GM12874 (cell line): ENCODE results near the gene ARFGEF3.

Experiments used
- TF ChIP-seq, protein P1 (sequence below): IDR thresholded peaks from 2 replicates; pipeline ENCODE4 v1.5.1; 2011; ENCODE audit warnings: low read depth, mild to moderate bottlenecking, control low read depth, low read length, moderate library complexity; ENCODE audit not compliant: insufficient read depth

Gene ARFGEF3

DNA sequence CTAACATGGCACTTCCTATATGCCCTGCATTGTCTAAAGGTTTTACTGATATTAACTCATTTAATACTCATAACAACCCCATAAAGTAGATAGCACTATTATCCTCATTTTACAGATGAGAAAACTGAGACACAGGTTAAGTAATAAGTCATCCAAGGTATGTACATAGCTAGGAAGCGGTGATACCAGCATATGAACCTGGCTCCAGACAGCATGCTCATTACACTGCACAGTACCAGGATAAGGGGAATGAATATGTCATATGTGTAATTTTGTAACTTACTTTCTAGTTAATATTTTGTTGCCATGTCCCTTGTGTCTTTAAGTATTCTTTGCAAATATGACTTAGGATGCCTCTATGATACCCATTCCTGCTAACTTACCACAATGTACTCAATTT, 109.7 kb downstream of the ARFGEF3 start:
- TF ChIP-seq, protein P1, sequence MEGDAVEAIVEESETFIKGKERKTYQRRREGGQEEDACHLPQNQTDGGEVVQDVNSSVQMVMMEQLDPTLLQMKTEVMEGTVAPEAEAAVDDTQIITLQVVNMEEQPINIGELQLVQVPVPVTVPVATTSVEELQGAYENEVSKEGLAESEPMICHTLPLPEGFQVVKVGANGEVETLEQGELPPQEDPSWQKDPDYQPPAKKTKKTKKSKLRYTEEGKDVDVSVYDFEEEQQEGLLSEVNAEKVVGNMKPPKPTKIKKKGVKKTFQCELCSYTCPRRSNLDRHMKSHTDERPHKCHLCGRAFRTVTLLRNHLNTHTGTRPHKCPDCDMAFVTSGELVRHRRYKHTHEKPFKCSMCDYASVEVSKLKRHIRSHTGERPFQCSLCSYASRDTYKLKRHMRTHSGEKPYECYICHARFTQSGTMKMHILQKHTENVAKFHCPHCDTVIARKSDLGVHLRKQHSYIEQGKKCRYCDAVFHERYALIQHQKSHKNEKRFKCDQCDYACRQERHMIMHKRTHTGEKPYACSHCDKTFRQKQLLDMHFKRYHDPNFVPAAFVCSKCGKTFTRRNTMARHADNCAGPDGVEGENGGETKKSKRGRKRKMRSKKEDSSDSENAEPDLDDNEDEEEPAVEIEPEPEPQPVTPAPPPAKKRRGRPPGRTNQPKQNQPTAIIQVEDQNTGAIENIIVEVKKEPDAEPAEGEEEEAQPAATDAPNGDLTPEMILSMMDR: no peak

DNA sequence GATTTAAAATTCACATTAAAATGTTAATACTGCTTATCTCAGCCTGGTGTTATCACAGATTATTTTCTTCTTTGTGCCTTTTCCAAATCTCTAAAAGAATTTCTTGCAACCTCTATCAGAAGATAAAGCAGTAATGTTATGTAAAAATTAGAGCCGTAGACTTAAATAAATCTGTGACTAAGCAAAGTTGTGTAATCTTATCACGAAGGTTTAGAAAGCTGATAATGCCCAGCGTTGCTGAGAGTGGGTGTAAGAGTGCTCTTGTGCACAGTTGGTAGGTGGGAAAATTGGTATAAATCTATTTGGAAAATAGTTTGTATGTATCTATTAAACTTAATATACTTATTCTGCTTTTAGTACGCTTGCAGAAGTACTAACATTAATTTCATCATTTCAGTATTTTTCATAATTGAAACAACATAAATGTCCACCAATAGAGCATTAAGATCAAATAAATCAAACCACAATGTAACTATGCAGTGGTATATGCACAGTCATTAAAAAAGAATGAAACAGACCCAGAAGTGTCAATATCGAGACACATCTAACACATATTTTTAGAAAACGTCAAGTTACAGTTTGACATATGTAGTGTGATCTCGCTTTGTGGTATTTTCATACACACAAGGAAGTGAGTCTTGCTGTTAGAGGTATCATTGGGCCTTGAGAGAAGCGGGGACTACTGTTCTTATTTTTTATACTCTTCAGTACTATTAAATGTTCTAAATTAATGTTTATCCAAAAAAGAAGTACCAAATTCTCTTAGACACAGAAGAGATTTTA, 111.0 kb downstream of the ARFGEF3 start:
- TF ChIP-seq, protein P1: no peak

DNA sequence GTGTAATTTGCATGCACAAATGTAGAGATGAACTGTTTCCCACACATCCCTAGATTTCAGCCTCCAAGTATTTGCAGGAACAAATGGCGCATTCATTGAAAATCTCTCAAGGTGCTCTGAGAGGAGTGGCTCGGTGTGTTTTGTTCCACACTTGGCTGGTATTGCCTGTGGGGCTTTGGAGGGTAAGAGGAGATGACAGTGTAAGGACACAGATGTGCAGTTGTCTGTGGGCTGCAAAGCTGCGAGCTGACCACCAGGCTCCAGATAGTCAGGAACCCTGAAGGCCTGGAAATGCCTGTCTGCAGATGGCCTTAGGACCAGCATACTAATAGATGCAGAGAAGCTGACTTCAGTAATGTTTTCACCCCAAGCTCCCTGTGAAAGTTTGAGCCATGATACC, 114.2 kb downstream of the ARFGEF3 start:
- TF ChIP-seq, protein P1: no peak

DNA sequence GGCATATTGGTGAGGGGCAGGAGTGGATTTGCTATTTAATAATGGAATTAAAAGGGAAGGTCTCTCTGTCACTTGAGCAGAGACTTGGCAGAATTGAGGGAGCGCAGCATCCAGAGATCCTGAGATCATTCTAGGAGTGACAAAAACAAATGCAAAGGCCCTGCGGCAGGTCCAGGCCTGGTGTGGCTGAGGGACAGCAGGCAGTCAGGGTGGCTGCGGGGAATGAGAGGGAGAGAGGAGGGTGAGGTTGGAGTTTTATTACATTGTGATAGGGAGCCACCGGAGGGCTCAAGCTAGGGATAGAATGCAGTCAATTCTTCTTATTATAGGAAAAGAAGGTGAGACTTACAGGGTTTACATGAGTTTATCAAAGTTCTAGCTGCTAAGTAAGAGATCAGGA, 116.1 kb downstream of the ARFGEF3 start:
- TF ChIP-seq, protein P1: no peak

DNA sequence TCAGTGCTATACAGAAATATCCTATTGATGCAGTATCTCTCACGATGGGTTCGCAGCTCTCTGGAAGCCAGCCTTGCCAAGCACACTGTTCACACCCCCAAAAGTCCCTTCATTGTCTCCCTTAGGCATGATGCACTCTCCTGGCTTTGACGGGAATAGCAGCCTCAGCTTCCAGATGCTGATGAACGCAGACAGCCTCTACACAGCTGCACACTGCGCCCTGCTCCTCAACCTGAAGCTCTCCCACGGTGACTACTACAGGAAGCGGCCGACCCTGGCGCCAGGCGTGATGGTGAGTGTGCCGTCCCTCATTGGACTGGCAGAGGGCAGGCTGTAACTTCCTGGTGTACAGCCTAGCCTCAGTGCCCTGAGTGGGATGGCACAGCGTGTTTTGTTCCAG, 116.6 kb downstream of the ARFGEF3 start:
- TF ChIP-seq, protein P1: no peak

DNA sequence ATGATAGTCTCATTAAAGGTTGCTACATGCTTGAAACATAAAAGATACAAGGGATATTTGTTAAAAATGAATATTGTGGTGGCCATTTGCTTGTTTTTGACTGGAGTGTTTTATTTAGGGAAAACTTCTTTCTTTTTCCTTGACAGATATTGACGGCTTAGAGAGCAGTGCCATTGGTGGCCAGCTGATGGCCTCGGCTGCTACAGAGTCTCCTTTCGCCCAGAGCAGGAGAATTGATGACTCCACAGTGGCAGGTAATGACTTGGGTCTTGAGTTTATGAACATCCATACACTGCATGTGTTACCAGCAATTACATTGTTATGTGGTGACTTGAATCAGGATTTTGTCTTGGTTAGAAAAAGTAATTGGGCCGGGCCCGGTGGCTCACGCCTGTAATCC, 124.1 kb downstream of the ARFGEF3 start:
- TF ChIP-seq, protein P1: 0 out of 2 replicates have a peak, but pooled peaks have one; percentile 3

DNA sequence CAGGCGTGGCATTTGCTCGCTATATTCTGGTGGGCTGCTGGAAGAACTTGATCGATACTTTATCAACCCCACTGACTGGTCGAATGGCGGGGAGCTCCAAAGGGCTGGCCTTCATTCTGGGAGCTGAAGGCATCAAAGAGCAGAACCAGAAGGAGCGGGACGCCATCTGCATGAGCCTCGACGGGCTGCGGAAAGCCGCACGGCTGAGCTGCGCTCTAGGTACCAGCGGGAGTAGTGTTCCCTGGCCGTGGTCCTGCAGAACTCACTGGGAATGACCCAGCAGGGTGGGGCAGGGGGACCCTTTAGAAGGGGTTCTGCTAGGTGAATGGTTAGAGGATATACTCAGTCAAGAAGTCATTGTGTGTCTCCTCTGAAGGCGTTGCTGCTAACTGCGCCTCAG, 125.0 kb downstream of the ARFGEF3 start:
- TF ChIP-seq, protein P1: no peak
